Activated T-helper 1 cell treated with Interleukin-2 at 50 U/mL for 16 hours (primary cell): ENCODE data around the gene NOS3.

Experiments
- DNase-seq: peaks from one replicate; pipeline ENCODE4 v3.0.0-alpha.2; 2020; ENCODE audit warnings: low read depth

NOS3 gene

DNA sequence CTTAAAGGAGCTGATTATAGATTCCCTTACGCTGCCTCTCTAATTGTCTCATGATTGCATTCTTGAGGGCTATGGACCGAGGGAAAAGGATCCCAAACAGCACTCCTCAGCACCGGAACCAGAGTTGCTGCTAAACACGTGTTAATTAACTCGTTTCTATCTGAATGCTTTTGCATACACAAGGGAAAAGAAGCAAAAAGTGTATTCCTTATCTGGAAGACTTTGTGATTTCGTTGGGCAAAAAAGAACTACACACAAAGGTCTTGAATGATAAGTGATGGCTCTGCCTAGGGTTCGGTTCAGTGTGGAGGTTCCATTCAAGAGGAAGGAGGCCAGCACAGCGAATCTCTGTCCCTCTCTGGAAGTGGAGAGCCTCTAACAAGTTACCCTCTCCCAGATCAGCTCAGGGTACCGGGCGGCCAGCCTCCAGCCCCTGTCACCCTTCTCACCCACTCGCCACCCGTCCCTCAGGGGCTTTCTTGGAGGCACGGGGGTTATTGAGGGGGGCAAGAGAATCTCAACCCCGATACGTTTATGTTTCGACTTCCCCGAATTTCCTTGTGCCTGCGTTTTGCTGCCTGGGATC, 68.1 kb downstream of the NOS3 start:
- DNase-seq = no peak

DNA sequence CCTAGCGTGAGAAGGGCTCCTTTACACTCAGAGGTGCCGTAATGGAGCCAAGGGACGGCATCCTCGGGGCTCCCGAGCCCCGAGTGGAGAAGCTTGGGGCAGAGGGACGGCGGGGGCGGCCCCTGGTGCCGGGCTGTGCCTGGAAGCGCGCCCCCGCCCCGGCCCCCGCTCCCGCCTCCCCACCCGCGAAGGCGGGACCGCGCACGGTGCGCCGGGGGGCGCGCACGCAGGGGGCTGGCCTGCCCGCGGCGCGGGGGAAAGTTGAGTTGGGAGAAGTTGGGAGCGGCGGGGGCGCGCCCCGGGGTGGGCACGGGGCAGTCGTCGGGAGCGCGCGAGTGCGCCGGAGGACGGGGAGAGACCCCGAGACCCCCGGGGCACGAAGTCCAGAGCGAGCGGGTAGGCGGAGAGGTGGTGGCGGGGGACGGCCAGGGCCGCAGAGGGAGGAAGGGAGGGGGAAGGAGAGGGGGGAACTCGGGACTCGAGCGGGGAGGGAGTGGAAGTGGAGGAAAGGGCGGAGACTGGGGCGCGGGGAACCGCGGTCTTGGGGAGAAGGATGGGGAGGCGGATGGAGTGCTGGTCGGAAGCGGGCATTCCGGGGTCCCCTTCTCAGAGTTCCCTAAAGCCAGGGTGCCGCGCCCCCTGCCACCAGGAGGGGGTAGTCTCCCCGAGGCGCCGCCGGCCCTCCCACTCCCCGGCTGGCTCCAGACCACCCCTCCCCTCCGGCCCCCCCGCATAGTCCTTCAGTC, 68.7 kb downstream of the NOS3 start, which contains the start of gene SLC4A2:
Gene SLC4A2, plus strand, starts transcription at position 223 of the 746 bp plus-strand sequence. CDS start 2,399 bp downstream, outside the sequence.
- peak; percentile 63 for DNase-seq

DNA sequence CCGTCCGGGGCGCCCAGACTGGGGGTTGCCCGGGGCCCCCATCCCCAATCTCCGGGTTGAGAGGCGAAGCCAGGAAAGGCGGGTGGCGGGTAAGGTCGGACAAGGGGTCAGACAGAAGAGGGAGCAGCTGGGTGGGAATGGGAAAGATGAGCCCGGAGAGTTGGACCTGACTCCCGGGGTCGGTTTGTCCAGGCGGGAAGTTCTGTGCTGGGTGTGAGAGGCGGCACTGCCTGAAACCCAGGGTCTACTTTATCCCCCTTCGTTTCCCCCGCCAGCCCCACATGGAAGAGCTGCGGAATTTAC, 69.2 kb downstream of the NOS3 start:
- no peak for DNase-seq

DNA sequence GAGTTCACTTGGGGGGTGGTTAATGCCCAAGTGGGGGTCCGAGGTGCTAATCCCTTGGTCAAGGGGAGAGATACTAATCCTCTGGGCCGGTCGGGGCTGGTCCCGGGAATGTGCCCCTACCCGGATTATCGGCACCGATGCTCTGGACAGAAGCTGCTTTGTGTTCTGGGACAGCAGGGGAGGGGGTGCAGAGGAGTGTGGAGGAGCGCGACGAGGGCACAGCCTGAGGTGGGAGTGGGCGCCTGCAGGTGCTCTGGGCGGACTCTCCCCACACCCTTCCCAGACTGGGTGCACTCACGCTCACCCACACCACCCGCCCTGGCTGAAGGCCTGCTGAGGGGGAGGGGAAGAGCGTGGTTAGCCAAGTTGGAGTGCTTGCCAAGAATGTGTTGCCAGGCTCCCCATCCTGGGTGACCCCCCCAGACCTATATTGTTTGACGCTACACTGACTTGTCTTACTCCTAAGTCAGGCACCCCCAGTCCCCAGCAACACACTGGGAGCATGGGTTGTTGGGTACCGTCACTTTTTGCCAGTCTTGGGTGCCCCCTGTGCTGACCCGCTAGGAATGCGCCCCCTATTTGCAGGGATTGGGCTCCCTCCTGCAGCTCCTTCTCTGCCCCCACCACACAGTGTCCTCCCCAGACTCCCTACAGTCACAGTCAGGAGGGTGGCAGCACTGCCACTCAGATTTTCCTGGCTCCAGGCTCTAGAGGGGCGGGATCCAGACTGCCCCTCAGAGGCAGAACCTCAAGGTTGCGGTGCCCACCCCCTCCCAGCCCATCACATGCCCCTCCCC, 69.8 kb downstream of the NOS3 start:
- DNase-seq = no peak

DNA sequence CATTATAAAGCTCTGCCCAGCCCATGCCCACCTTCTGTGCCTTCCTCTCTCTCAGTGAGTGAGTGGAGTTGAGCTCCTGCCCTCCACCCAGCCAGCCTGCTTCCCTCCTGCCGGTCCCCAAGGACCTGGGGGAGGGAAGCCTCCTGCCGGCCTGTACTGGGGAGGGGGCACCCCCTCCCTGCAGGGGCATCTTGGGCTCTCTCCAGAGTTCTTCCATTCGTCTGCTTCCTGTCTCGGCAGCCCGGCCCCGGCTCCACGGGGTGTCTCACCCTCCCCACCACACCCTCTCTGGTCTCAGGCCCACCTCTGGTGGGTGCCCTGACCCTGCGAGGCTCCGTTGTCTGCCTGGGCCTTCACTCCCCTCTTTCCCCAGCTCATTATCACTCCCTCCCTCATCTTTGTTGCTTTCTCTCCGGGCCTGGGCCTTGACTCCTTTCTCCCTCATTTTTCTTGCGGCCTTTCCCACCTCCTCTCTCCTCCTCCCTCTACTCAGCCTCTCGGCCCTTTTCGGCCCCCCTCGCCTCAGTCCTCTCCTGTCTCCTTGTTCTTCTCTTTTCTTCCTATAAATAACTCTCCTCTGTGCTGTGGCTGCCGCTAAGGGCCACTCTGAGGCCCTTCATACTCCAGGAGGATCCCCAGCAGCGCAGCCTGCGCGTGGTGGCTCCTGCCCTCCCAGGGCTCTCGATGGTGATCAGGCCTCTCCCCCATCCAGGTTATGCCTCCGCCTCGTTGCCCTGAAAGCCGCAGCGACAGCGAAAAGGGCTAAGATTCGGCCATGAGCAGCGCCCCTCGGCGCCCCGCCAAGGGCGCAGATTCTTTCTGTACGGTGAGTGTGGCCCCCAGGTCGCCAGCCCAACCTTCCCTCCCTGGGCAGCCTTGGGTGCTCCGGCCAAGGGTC, 70.6 kb downstream of the NOS3 start:
- no peak for DNase-seq

DNA sequence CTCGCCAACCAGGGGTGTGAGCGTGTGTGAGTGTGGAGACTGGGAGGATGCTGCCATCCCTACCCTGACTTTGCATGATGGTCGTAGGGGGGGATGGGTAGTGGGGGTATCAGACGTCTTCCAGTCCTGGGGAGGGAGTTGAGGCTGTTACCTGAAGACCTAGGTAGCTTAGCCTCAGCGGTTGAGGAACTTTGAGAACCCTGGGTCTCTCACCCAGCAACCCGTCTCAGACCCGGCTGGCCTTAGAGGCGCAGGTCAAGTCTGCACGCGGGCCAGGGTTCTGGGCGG, 71.2 kb downstream of the NOS3 start:
- no peak for DNase-seq

DNA sequence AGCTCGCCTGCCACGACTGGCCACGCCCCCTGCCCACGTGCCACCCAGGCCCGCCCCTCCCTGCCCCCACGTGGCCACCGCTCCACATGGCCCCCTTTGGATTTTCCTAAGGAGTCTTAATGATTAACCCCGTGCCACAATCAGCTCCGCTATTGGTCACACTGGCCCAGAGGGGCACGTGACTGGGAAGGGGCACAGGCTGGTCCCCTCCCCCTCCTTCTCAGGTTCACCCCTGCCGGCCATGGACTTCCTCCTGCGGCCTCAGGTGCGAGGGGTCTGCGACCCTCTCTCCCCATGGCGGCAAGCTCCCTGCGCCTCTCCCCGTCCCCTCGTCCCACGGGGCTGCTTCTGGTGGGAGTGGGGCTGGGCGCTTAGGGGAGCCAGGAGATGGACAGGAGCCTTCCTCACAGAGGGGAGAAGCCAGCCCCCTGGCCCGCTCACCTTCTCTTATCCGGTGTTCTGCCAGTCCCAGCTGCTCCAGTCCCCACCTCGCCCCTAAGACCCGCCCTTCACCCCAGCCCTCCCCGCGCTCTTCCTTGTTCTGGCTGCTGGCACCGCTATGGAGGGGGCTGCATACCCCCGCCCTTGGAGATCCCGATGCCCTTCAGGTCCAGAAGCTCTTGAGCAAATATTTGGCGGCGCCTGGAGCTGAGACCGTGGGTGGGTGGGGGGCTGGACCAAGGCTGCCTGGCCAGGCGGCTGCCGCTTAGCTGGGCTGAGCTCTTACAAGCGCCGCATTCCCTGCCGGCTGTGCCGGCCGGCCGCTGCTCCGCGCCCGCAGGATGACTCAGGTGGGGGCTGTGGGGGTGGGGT, 71.8 kb downstream of the NOS3 start:
- no peak for DNase-seq

DNA sequence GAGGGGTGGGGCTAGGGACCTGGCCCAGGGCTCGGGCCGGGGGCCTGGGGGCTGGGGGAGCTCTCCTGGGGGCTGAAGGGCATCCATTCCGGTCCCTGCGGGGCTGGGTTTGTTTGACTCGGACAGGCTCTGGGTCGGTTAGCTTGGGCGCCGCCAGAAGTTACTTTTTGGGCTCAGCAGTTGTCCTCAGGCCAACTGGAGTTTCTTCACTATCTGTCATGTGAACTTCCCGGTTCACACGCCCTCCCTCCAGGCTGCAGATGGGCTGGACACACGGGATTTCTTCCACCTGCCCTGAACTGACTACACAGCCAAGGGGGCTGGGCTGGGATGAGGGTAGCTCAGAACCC, 72.4 kb downstream of the NOS3 start:
- no peak for DNase-seq
